Left lung (tissue), 10 donors: ENCODE measurements around the gene PANX2. TPM values are rescaled to one million over a fixed set of nuclear protein-coding genes. Genes with fewer than 3 reads are reported as not detected.

Source experiments
- ATAC-seq: fragments of 200-7000 bp; cut with Tn5 transposase; one replicate; pipeline ENCODE4 v1.9.1; 2020; ENCODE audit warnings: moderate library complexity
- DNase-seq, 4 donors: peaks; one replicate each; pipeline ENCODE4 v3.0.0-alpha.2; 2013 to 2020
- H3K27ac ChIP-seq, 2 donors: fragments of 200-600 bp; sonication (generic) in 1 of 2; one replicate each; pipeline versions ENCODE4 v1.5.0 to v1.8.0; 2020 to 2021
- H3K27me3 ChIP-seq, 2 donors: fragments of 200-600 bp; sonication (generic) in 1 of 2; one replicate each; pipeline versions ENCODE4 v1.5.0 to v1.8.0; 2020 to 2021
- H3K36me3 ChIP-seq, 2 donors: fragments of 200-600 bp; sonication (generic) in 1 of 2; one replicate each; pipeline versions ENCODE4 v1.5.0 to v1.8.0; 2020 to 2021
- H3K4me1 ChIP-seq, 2 donors: fragments of 200-600 bp; one replicate each; pipeline ENCODE4 v1.8.0; 2021
- H3K4me3 ChIP-seq, 2 donors: fragments of 200-600 bp; sonication (generic) in 1 of 2; one replicate each; pipeline versions ENCODE4 v1.5.0 to v1.8.0; 2020 to 2021; ENCODE audit warnings: mild to moderate bottlenecking in 1 of 2
- H3K9me3 ChIP-seq, 2 donors: fragments of 200-600 bp; sonication (generic) in 1 of 2; one replicate each; pipeline versions ENCODE4 v1.5.0 to v1.8.0; 2020 to 2021
- intact Hi-C, 2 donors: fragments of 100-400 bp; cut with DNase I; formaldehyde crosslinking; loops; one replicate each; pipeline versions ENCODE4 v1.11.2 to v1.14.2; 2022
- polyA plus RNA-seq, 6 donors: library from polyadenylated mRNA; unstranded; fragments of 120-200 nt; gene quantifications; one replicate each; pipeline ENCODE4 v1.2.1, GENCODE V29; 2013; ENCODE audit not compliant: insufficient read length in 6 of 6
- total RNA-seq, 2 donors: library from RNA; stranded (reverse); fragmentation: NEBNext Ultra II Directional; extraction: Animal tissue kit (Norgen Biotek cat#: 25700); gene quantifications; one replicate each; pipeline ENCODE4 v1.2.1, GENCODE V29; 2021
- TF ChIP-seq, protein P1 (sequence below), 2 donors: fragments of 200-600 bp; sonication (generic) in 1 of 2; IDR thresholded peaks; one replicate each; pipeline versions ENCODE4 v1.5.0 to v1.8.0; 2021; ENCODE audit warnings: antibody characterized with exemption in 2 of 2
- donor health status: DM: no; HTN: yes; CAD: no.
- donor health status: DM: no; HTN: no; CAD: no.

Gene PANX2
- total and polyA plus RNA-seq, 8 donors: 0.51 to 4.6 (median 0.65) TPM

DNA sequence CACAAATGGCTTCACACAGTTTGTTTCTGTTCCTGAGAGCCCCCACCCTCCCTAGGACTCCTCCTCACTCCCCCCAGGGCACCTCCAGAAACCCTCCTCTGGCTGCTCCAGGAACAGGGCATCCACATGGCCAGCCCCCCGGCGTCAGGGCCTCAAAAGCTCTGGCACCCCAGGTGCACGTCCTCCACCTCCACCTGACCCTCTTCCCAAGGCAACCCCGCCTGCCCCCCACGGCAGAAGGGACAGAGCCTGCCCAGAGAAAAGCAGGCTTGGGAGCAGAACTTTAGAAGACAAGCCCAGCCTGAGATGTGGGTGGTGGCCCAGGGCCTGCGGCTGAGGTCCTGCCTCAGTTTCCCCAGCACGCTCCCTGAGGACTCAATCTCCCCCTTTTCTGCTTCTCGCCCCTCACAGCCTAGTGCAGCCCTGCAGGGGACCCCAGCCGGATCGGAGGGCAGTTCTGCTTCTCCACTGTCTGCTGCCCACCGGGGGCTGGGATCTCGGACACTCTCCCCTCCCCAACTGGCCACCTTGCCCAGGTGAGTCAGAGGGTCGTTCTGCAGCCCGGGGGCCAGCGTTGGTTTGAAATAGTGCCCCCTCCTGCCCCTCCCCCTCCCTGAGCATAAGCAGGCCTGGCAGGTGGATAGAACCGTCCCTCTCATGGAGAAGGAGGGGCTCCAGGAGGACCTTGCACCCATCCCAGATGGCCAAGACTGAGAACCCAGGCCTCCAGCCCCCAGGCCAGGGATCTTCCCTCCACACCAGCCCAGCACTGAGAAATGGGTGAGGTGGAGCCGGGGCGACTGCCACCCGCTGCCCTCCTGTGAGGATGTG lies 12.8 kb downstream of the PANX2 start:
- peaks cover 14 to 44% of the 10 kb centered on the region in 2 donors for H3K4me1 ChIP-seq
- intact Hi-C loops: no loop called here
- no peaks in the 10 kb centered on the region for H3K9me3 ChIP-seq
- DNase-seq: peak in 1 of 4 donors; percentile 62
- H3K36me3 ChIP-seq: no peaks in the 10 kb centered on the region
- H3K4me3 ChIP-seq: no peak overlapping the region
- peaks cover 0 to 12% of the 10 kb centered on the region in 2 donors for H3K27me3 ChIP-seq
- peak overlapping the region in 1 of 2 donors; percentile 74 for H3K27ac ChIP-seq
- TF ChIP-seq, protein P1, sequence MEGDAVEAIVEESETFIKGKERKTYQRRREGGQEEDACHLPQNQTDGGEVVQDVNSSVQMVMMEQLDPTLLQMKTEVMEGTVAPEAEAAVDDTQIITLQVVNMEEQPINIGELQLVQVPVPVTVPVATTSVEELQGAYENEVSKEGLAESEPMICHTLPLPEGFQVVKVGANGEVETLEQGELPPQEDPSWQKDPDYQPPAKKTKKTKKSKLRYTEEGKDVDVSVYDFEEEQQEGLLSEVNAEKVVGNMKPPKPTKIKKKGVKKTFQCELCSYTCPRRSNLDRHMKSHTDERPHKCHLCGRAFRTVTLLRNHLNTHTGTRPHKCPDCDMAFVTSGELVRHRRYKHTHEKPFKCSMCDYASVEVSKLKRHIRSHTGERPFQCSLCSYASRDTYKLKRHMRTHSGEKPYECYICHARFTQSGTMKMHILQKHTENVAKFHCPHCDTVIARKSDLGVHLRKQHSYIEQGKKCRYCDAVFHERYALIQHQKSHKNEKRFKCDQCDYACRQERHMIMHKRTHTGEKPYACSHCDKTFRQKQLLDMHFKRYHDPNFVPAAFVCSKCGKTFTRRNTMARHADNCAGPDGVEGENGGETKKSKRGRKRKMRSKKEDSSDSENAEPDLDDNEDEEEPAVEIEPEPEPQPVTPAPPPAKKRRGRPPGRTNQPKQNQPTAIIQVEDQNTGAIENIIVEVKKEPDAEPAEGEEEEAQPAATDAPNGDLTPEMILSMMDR (IDR thresholded peaks at IDR 0.05): no peak
- no peak for ATAC-seq

DNA sequence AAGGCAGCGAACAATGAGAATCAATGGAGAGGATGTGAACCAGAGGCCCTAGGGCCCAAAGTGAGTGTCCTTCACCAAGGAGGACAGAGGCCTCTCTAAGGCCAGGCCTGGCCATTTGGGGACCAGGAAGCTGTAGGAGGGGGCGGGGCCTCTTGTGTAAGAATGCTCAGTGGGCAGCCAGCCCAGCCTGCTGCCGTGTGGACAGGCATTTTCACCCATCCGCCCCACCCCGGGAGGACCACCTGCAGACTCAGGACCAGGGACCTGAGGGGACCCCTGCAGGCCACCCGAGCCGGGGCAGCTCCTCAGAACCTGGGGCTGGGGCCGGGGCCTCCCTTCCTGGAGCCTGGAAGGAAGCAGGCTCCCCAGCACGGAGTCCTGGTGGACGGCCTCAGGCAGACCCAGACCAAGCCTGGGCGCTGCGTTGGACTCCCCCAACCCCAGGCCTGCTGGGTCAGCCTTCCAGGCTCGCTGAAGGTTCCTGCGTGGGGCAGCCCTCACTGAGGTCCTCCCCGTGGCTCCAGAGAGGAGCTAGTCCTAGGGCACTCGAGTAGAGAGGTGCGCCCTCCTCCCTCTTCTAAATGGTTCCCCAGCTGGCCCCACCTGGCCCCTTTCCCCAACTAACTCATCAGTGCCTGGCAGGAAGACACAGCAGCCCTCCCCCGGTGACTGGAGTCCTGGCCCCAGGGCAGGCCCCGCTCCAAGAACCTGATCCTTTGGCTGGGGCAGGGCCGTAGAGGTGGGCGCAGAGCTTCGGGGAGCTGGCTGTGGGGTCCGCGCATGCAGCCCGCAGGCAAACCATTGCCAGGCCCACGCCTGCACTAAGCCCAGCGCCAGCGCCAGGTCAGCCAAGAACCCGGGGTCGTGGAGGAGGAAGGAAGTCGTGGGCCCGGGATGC lies 13.7 kb downstream of the PANX2 start:
- Histone ChIP-seq H3K27ac (peak overlapping the region; percentile 30 to 74), H3K27me3 (peaks cover 0 to 3% of the 10 kb centered on the region in 2 donors), H3K9me3 (no peaks in the 10 kb centered on the region), H3K36me3 (no peaks in the 10 kb centered on the region), H3K4me1 (peaks cover 15 to 53% of the 10 kb centered on the region in 2 donors), H3K4me3 (peak overlapping the region; percentile 43 to 77)
- TF ChIP-seq, protein P1 (IDR thresholded peaks at IDR 0.05): no peak
- intact Hi-C loops: no loop called here
- ATAC-seq (peak; percentile 53), DNase-seq (peak in 3 of 4 donors; percentile 75 to 90 (median 81))

GRCh38 chr22:50184902-50185374 lies 14.4 kb downstream of the PANX2 start:
- Histone ChIP-seq H3K27ac (peak overlapping the region; percentile 33 to 74), H3K4me3 (peak overlapping the region; percentile 43 to 77), H3K36me3 (no peaks in the 10 kb centered on the region), H3K4me1 (peaks cover 22 to 60% of the 10 kb centered on the region in 2 donors), H3K27me3 (no peaks in the 10 kb centered on the region), H3K9me3 (no peaks in the 10 kb centered on the region)
- ATAC-seq: peak; percentile 0
- peak in 1 of 4 donors; percentile 89 for DNase-seq
- intact Hi-C loops: no loop called here
- TF ChIP-seq, protein P1 (IDR thresholded peaks at IDR 0.05): no peak

DNA sequence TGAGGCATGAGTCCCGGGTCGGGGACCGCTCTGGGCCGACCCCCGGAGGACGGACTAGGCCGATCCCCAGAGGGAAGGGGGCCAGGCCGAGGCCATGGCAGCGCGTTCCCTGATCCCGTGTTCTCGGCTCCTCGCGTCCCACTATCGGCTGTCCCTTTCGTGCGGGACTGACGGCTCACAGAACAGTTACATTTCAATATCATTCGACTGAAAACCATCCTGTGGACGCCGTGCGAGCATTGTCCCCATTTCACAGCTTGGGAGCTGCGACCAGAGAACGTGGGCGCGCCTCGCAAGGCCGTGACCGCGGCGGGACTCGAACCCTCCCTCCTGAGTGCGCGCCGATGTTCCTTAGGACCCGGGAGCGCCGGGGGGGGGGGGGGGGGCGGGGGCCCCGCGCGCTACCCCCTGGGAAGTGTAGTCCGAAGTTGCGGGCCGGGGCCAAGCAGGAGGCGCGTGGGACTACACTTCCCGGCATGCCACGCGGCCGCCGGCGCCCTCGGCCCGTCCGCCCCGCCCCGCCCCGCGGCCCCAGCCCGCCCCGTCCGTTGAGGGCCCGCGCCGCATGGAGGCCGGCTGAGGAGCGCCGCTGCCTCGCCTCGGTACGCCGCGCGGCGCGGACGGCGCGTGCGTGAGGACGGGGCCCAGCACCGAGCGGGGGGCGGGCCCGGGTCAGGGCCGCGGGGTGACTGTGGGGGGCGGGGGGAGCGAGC lies 15.0 kb downstream of the PANX2 start, which contains the start of gene TRABD:
TSS of gene TRABD (plus strand) at position 539 of the 713 bp plus-strand sequence. CDS start 7,148 bp downstream, outside the sequence.
- no peaks in the 10 kb centered on the region for H3K9me3 ChIP-seq
- TF ChIP-seq, protein P1 (IDR thresholded peaks at IDR 0.05): no peak
- DNase-seq (peak; percentile 73 to 96 (median 92)), ATAC-seq (peak; percentile 79)
- H3K27me3 ChIP-seq: no peaks in the 10 kb centered on the region
- peak within 1 kb of the TSS; percentile 62 to 77 for H3K27ac ChIP-seq
- intact Hi-C loops: no loop called here
- H3K4me1 ChIP-seq: peaks cover 24 to 65% of the 10 kb centered on the region in 2 donors
- peak within 1 kb of the TSS; percentile 62 to 77 for H3K4me3 ChIP-seq
- H3K36me3 ChIP-seq: no peaks in the 10 kb centered on the region
